ENCODE data around the gene C6orf15. TPM values are rescaled to one million over a fixed set of nuclear protein-coding genes. Genes with fewer than 3 reads are reported as not detected.

The C6orf15 gene
- 0.91 TPM in 1 of 2 replicates, not detected in the other for total RNA-seq (2014; rRNA removed; shearing (Covaris generic); ENCODE audit: low replicate concordance)

DNA sequence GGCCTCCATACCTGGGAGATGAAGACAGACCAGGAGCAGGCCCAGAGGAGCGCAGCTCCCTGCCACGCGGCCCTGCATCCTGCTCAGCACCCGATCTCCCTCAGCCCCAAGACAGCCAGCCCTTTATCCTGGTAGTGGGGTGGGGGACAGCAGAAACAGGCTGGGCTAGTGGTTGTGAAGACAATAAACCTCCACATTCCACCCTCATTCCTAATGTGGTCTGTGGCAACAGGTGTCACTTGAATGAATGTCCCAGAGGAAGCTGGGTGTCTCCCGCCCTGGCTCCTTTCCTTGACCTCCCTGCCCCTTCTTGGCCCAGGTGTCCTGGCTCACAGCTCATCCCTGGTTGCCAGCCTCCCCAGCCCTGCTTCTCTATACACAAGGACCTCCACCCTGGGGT is at the start of gene C6orf15:
TSS of gene C6orf15 (minus strand) at position 98 of the 400 bp plus-strand sequence. CDS start at position 78, 20 bp downstream.
- no peaks in the 10 kb centered on the region for H3K9me3 ChIP-seq
- no peaks in the 10 kb centered on the region for H3K36me3 ChIP-seq
- no peaks in the 10 kb centered on the region for H3K27me3 ChIP-seq
- H3K4me3 ChIP-seq, result no peak within 1 kb of the TSS
- DNase-seq, result no peak

DNA sequence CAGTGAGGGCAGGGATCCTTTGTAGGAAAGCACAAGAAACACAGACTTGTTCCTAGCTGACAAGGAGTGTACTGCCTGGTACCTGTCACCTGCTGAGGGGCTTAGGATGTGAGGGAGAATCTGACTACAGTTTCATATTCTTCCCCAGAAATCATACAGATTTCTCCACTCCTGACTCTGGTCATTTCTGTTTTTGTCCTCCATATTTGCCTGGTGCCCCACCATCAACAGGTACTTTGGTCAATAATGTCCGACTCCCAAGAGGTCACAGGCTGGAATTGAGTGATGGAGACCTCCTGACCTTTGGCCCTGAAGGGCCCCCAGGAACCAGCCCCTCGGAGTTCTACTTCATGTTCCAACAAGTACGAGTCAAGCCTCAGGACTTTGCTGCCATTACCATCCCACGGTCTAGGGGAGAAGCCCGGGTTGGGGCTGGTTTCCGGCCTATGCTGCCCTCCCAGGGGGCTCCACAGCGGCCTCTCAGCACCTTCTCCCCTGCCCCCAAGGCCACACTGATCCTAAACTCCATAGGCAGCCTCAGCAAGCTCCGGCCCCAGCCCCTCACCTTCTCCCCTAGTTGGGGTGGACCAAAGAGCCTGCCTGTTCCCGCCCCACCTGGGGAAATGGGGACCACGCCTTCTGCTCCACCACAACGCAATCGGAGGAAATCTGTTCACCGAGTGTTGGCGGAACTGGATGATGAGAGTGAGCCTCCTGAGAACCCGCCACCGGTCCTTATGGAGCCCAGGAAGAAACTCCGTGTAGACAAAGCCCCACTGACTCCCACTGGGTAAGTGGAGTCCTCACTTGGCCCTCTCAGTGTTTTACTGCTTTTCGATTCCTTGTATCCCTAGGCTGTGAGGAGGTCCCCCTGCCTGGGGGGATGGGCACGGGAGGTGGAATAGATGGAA is 49.1 kb upstream of the C6orf15 start:
- Histone ChIP-seq H3K9me3 (no peaks in the 10 kb centered on the region), H3K27me3 (no peaks in the 10 kb centered on the region), H3K36me3 (peaks cover 5% of the 10 kb centered on the region), H3K4me3 (no peak overlapping the region)
- DNase-seq, result no peak

DNA sequence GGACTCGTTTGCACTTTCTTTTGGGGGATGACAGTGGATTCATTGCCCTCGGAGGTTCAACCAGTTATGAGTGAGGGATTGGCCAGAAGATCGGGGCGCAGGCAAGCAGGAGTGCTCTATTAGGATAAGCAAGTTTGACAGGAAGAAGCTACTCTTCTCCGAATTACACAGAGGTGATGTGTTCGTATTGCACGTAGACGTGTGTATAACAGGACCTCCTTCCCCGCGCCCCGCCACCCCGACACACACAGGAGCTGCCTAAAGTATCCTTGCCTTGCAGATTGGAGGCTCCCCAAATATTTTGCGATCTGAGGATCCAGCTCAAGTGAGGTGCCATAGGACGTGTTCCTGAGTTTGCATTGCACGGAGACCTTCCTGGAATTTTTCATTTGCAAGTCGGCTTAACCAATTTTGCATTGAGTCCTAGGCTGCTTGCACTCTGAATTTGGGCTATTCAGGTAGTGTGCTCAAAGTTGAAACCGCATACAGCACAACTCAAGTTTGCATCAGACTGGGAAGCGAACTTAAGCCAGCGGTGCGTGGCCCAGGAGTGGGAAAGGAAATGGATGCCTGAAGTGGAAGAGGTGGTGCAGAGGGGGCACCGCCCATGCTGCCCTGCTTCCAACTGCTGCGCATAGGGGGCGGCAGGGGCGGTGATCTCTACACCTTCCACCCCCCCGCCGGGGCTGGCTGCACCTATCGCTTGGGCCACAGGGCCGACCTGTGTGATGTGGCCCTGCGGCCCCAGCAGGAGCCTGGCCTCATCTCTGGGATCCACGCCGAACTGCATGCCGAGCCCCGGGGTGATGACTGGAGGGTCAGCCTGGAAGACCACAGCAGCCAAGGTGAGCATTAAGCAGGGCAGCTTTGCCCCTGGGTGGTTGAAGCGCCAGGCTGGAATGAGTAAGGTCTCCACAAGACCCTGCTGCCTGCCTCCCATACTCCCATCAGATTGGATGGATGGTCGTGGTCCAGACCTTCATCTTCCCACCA is 46.8 kb upstream of the C6orf15 start:
- DNase-seq, result peak; percentile 23
- Histone ChIP-seq H3K27me3 (no peaks in the 10 kb centered on the region), H3K4me3 (peak overlapping the region; percentile 74), H3K36me3 (peaks cover 5% of the 10 kb centered on the region), H3K9me3 (no peaks in the 10 kb centered on the region)

DNA sequence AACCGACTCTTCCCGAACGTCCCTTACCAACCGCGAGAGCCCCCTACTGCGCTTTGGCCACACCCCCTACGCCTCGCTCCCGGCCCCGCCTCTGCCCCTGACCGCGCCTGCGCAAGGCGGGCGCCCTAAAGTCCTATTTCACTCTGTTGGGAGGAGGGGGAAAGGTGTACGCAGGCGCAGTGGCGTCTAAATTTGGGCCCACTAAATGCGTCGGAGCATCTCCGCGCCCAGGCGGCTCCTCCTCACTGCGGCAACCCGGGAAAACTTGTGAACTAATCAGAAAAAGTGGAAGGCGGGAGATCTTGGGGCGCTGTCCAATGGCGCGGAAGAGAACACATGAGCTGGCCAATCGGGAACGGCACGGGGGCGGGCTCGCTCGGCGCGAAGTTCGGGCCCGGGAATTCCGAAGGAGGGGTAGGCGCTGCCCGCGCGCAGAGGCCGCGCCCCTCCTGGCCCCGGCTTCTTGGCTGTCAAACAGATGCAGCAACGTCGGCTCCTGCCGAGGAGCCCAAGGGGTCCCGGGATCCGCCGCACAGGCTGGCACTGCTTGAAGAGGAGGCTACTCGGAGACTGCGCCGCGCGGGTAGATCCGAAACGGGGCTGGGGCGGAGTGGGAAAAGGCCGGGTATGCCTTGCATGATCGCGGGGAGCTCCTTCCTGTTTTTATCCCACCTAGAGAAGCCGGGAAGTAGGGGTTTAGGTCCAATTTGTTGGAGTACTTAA is 45.9 kb upstream of the C6orf15 start, which contains the start of gene TCF19:
TSS of gene TCF19 (plus strand) at position 450 of the 723 bp plus-strand sequence. CDS start 881 bp downstream, outside the sequence.
- H3K36me3 ChIP-seq, result peaks cover 4% of the 10 kb centered on the region
- H3K4me3 ChIP-seq, result peak within 1 kb of the TSS; percentile 74
- H3K9me3 ChIP-seq, result no peaks in the 10 kb centered on the region
- DNase-seq, result peak; percentile 95
- H3K27me3 ChIP-seq, result no peaks in the 10 kb centered on the region

DNA sequence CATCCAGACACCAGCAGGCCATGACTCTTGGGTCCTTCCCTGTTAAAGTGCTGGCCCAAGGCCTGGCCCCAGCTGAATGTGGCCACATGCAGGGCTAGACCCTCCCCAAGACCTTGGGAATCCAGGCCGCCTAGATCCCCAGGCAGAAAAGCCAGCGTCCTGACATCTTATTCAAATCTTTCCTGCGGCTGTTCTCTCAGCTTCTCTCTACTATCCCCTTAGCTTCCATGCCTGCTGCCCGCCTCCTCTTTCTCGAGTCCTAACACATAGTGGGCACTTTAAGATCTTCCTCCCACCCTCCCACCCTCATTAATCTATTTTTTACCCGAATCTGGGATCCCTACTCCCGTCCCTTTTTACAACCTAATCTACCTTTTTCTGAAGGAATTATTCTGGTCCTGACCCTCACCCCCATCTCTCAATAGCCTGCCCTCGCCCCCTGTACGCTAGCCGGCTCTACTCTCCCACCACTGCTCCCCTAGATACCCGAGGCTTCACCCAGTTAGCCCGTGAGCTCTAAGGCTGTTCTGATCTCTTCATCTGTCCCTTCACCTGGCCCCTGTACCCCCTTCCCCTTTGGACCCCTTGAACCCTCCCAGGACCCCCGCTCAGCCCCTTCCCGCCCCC is 45.3 kb upstream of the C6orf15 start, which contains the start of gene CCHCR1:
TSS of gene CCHCR1 (minus strand) at position 290 of the 627 bp plus-strand sequence. CDS start at position 88, 202 bp downstream.
- Histone ChIP-seq H3K36me3 (no peaks in the 10 kb centered on the region; the same call in none of the 2 replicates), H3K4me3 (peak within 1 kb of the TSS; percentile 74), H3K9me3 (no peaks in the 10 kb centered on the region), H3K27me3 (no peaks in the 10 kb centered on the region)
- no peak for DNase-seq

DNA sequence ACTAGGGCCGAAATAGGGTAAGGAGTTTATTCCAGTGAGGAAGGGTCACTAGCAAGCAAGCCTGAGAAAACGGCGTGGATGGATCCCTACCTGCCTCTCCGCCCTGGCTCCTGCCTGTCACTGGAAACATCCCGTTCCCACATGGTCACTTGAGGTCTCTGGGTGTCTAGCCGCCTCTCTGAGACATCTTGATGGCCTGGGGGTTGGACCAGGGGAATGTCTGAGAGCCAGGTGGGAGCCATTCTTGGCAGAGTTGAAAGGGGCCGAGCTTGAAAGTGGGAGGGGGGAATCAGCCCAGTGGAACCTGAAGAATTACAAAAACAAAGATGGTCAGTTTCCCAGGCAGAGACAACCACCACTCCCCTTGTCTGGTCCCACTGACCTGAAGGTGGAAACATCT is 44.3 kb upstream of the C6orf15 start:
- H3K4me3 ChIP-seq, result no peak overlapping the region
- no peaks in the 10 kb centered on the region for H3K9me3 ChIP-seq
- H3K36me3 ChIP-seq, result no peaks in the 10 kb centered on the region; the same call in none of the 2 replicates
- no peak for DNase-seq
- H3K27me3 ChIP-seq, result no peaks in the 10 kb centered on the region

DNA sequence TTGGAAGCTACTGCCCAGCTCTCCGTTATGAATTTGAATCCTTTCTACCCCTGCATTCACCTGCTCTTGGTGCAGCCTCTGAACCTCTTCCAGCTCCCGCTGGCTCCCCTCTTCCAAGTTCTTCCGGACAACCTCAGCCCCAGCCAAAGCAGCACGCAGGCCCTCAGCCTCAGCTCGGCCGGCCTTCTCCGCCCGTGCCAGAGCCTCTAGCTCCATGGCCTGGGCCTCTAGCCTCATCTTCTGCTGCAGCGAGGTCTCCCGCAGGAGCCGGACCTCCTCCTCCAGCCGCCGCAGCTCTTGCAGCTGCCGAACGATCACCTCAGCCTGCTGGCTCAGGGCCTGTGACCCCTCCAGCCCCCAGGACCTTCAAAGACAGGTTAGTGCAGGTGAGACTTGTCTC is 42.1 kb upstream of the C6orf15 start:
- H3K36me3 ChIP-seq, result no peaks in the 10 kb centered on the region; the same call in none of the 2 replicates
- no peaks in the 10 kb centered on the region for H3K9me3 ChIP-seq
- DNase-seq, result no peak
- H3K4me3 ChIP-seq, result no peak overlapping the region
- no peaks in the 10 kb centered on the region for H3K27me3 ChIP-seq

DNA sequence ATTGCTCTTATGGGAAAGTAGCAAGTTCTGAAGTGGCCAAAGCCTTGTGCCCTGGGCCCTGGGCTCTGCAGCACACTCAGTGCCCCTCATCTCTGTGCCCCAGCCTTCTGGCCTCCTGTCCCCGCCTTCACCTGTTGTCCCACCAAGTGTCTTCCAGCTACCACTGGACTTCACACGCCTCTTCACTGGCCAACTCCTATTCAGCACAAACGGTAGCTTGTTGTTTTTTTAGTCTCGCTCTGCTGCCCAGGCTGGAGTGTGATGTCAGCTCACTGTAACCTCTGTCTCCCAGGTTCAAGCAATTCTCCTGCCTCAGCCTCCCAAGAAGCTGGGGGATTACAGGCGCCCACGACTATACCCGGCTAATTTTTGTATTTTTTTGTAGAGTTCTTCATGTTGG is 40.4 kb upstream of the C6orf15 start:
- H3K9me3 ChIP-seq, result no peaks in the 10 kb centered on the region

DNA sequence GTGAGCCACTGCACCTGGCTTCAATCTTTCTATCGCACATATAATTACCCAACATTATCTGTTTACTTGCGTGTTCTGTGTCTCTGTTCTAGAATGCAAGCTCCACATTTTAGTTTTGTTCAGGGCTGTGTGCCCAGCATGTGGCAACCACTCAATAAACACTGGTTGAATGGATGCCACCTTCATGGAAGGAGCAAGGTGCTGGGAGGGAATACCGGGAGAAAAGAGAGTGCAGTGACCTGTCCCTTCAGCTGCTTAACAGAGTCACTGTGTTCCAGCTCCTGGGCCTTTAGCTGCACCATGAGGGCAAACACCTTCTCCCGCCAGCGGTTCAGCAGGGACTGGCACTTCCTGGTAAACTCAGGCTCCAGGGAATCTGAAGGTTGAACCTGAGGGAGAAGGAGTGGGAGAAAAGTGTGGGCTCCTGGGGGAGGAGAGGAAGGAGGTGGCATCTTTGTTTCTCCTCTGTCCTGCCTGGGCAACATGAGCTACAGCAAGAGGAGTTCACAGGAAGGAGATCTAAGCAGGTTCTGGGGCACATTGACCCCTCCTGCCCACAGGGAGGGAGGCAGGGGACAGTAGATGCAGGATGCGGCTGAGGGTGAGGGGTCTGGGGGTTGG is 37.6 kb upstream of the C6orf15 start:
- DNase-seq, result no peak
- H3K27me3 ChIP-seq, result no peaks in the 10 kb centered on the region
- H3K36me3 ChIP-seq, result no peaks in the 10 kb centered on the region; the same call in 1 of the 2 replicates
- no peaks in the 10 kb centered on the region for H3K9me3 ChIP-seq
- H3K4me3 ChIP-seq, result no peak overlapping the region

More for the DNA sequence above, 40.4 kb upstream of the C6orf15 start:
- no peak for DNase-seq
- Histone ChIP-seq H3K36me3 (no peaks in the 10 kb centered on the region; the same call in 1 of the 2 replicates), H3K4me3 (no peak overlapping the region), H3K27me3 (no peaks in the 10 kb centered on the region)

DNA sequence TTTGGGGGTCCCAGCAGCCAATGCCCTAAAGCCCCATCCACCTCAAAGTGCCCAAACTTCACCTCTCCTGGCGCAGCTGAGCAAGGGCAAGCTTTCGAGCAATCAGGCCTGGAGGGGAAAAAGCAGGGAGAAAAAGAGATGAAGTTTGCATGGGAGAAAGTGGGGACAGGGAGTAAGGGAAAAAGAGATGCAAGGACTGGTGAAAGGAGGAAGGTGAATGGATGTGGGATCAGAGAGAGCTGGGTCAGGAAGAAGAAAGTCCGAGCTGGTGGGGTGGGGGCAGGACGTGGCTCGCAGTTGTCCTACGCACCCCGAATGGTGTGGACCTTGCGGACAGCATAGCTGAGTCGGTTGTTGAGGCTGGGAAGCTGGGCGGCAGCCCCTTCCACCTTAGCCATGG is 33.0 kb upstream of the C6orf15 start:
- DNase-seq, result no peak
- Histone ChIP-seq H3K27me3 (no peaks in the 10 kb centered on the region), H3K36me3 (no peaks in the 10 kb centered on the region; the same call in 1 of the 2 replicates), H3K4me3 (no peak overlapping the region), H3K9me3 (no peaks in the 10 kb centered on the region)

DNA sequence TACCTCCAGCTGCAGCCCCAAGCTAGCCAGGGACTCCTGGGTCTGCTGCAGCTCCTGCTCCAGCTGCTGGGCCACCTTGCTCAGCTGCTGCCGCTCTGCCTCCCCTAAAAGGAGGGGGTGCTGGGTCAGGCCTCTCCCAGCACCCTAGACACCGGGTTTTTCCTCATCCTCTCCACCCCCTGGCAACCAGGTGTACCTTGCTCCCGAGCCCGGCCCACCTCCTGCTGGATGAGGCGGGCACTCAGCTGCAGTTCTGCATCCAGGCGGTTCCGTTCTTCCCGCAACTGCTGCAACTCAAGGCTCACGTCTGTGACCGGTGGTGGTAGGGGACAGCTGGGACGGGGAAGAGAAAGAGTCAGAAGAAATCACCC is 32.6 kb upstream of the C6orf15 start:
- Histone ChIP-seq H3K4me3 (no peak overlapping the region), H3K9me3 (no peaks in the 10 kb centered on the region), H3K27me3 (no peaks in the 10 kb centered on the region), H3K36me3 (no peaks in the 10 kb centered on the region; the same call in 1 of the 2 replicates)
- no peak for DNase-seq

DNA sequence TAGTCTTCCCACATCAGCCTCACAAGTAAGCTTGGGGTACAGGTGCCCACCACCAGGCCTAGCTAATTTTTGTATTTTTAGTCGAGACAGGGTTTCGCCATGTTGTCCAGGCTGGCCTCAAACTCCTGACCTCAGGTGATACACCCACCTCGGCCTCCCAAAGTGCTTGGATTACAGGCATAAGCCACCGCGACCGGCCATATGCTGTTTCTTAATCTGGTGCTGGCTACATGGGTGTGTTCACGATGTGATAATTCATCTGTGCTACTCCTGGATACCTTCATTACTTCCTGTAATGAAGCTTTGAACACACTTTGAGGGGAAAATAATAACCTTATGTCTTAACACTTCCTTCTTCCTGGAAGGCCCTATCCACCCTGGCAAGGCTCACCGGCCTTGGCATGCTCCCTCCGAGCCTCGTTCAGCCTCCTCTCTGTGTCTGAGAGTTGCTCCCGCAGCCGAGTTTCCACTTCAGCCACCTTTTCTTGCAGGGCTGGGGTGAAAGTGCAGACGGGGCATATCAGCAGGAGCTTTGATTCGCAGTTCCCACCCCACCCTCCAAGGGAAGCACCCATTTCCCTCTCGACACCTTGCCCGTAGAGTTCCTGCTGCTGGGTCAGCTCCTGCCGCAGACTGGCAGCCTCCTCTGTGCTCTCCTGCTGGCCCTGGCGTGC is 32.1 kb upstream of the C6orf15 start:
- Histone ChIP-seq H3K36me3 (no peaks in the 10 kb centered on the region; the same call in 1 of the 2 replicates), H3K27me3 (no peaks in the 10 kb centered on the region), H3K9me3 (no peaks in the 10 kb centered on the region), H3K4me3 (no peak overlapping the region)
- DNase-seq, result no peak

DNA sequence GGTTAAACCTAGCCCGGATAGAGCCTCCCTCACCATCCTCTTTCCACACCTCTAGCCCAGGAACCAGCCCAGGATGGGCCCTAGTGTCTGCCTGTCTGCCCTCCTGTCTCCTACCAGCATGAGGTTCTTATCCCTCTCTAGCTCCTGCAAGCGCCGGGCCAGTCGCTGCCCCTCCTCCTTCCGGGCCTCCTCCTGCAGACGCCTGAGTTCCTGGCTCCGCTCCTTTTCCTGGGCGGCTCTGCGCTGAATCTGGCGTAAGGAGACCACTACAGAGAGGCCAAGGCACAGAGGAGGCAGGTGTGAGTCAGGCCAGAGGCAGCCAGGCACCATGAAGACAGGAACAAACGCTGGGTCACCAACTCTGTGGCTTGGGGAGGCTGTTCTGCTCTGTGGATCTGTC is 30.8 kb upstream of the C6orf15 start:
- Histone ChIP-seq H3K36me3 (no peaks in the 10 kb centered on the region; the same call in 1 of the 2 replicates), H3K4me3 (no peak overlapping the region), H3K9me3 (no peaks in the 10 kb centered on the region), H3K27me3 (no peaks in the 10 kb centered on the region)
- DNase-seq, result no peak

DNA sequence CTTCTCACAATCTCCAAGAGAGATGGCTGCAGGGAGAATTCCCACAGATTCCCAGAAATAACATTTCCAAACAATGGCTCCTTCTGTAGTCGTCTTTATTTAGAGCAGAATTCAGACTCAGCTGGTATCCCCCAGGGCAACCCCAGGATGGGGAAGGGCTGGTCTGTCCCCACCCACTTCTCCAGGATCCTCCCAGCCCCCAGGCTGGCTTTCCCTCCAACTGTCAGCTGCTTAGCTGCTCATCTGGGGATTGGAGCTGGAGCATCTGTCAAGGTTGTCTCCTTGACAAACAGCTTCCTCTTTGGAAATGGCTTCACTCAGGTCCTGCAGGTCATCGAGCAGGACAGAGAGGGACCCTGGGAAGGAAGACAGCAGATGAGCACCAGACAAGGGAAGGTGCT is 30.0 kb upstream of the C6orf15 start:
- Histone ChIP-seq H3K36me3 (no peaks in the 10 kb centered on the region; the same call in 1 of the 2 replicates), H3K4me3 (no peak overlapping the region), H3K27me3 (no peaks in the 10 kb centered on the region), H3K9me3 (no peaks in the 10 kb centered on the region)
- no peak for DNase-seq

DNA sequence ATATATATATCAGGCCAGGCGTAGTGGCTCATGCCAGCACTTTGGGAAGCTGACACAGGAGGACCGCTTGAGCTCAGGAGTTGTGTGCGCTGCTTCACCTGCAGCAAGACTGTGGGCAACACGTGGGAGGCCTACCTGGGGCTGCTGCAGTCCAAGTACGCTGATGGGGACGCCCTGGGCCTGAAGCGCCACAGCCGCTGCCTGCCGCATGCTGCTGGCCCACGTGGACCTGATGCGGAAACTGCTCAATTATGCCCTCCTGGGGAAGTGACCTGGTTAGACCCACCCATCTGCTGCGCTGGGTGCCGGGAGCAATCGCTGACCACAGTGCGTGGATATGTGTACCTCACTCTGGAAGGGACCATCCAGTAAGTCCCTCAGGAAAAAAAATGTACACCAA is 28.3 kb upstream of the C6orf15 start:
- H3K9me3 ChIP-seq, result no peaks in the 10 kb centered on the region
- no peak for DNase-seq

More for the DNA sequence above, 28.3 kb upstream of the C6orf15 start:
- H3K4me3 ChIP-seq, result no peak overlapping the region
- no peaks in the 10 kb centered on the region for H3K27me3 ChIP-seq
- no peaks in the 10 kb centered on the region; the same call in 1 of the 2 replicates for H3K36me3 ChIP-seq

All from MG63 (cell line).